Mesenchymal stem cell (in vitro differentiated cells and primary cell): ENCODE results near the gene EGLN3.

Experiments used
- DNase-seq: peaks from one replicate; pipeline ENCODE4 v3.0.0-alpha.2; 2013
- H2AFZ ChIP-seq: one replicate; pipeline ENCODE4 v1.6.1; 2013; ENCODE audit warnings: low read depth, mild to moderate bottlenecking, control low read depth, inconsistent platforms, low read length, moderate library complexity
- H2AK5ac ChIP-seq: 2 replicates; pipeline ENCODE4 v1.6.1; 2013; ENCODE audit warnings: low read length, moderate library complexity, mild to moderate bottlenecking, inconsistent platforms; ENCODE audit not compliant: severe bottlenecking
- H2BK120ac ChIP-seq: one replicate; pipeline ENCODE4 v1.6.1; 2013; ENCODE audit warnings: low read depth, mild to moderate bottlenecking, inconsistent platforms, low read length, moderate library complexity
- H2BK12ac ChIP-seq, 2 experiments: one replicate each; pipeline ENCODE4 v1.6.1; 2013; ENCODE audit warnings: inconsistent platforms in 2 of 2, low read length in 2 of 2, mild to moderate bottlenecking in 2 of 2, moderate library complexity in 2 of 2, control low read depth in 1 of 2
- H2BK15ac ChIP-seq: one replicate; pipeline ENCODE4 v1.6.1; 2013; ENCODE audit warnings: mild to moderate bottlenecking, low read depth, inconsistent platforms; ENCODE audit not compliant: poor library complexity, severe bottlenecking
- H2BK5ac ChIP-seq: 2 replicates; pipeline ENCODE4 v1.6.1; 2013; ENCODE audit warnings: low read depth, mild to moderate bottlenecking, low read length, control low read depth, inconsistent platforms; ENCODE audit not compliant: poor library complexity, severe bottlenecking
- H3K14ac ChIP-seq, 2 experiments: one replicate each; pipeline ENCODE4 v1.6.1; 2013; ENCODE audit warnings: inconsistent platforms in 2 of 2, low read length in 2 of 2, control low read depth in 1 of 2, mild to moderate bottlenecking in 1 of 2, moderate library complexity in 1 of 2
- H3K18ac ChIP-seq, 2 experiments: one replicate each; pipeline ENCODE4 v1.6.1; 2013; ENCODE audit warnings: inconsistent platforms in 2 of 2, low read length in 2 of 2, control low read depth in 1 of 2, low read depth in 1 of 2, mild to moderate bottlenecking in 1 of 2
- H3K23ac ChIP-seq, 2 experiments: one replicate each; pipeline ENCODE4 v1.6.1; 2013; ENCODE audit warnings: inconsistent platforms in 2 of 2, low read length in 2 of 2, mild to moderate bottlenecking in 2 of 2, moderate library complexity in 2 of 2, control low read depth in 1 of 2
- H3K27ac ChIP-seq: 2 replicates; pipeline ENCODE4 v1.5.1; 2013; ENCODE audit warnings: mild to moderate bottlenecking, moderate library complexity, low read length, control low read depth, inconsistent platforms; ENCODE audit not compliant: poor library complexity, severe bottlenecking
- H3K27me3 ChIP-seq, 2 experiments: 2 replicates each; pipeline versions ENCODE4 v1.6.1 to v1.7.0; 2013; ENCODE audit warnings: low read length in 2 of 2, mild to moderate bottlenecking in 2 of 2, moderate library complexity in 2 of 2, control low read depth in 1 of 2, inconsistent platforms in 1 of 2; ENCODE audit not compliant: control insufficient read depth in 1 of 2, insufficient read depth in 1 of 2
- H3K36me3 ChIP-seq, 2 experiments: 2 replicates each; pipeline versions ENCODE4 v1.6.1 to v1.7.0; 2013; ENCODE audit warnings: low read length in 2 of 2, control low read depth in 1 of 2, inconsistent platforms in 1 of 2, low read depth in 1 of 2, mild to moderate bottlenecking in 1 of 2; ENCODE audit not compliant: insufficient read depth in 2 of 2, control insufficient read depth in 1 of 2
- H3K4ac ChIP-seq, 2 experiments: one replicate each; pipeline ENCODE4 v1.6.1; 2013; ENCODE audit warnings: inconsistent platforms in 2 of 2, low read length in 2 of 2, mild to moderate bottlenecking in 2 of 2, moderate library complexity in 2 of 2, control low read depth in 1 of 2, low read depth in 1 of 2
- H3K4me1 ChIP-seq: 2 replicates; pipeline ENCODE4 v1.6.1; 2013; ENCODE audit warnings: low read depth, low read length, control low read depth; ENCODE audit not compliant: control insufficient read depth, insufficient read depth
- H3K4me2 ChIP-seq: 2 replicates; pipeline ENCODE4 v1.6.1; 2013; ENCODE audit warnings: low read length, mild to moderate bottlenecking, inconsistent platforms; ENCODE audit not compliant: poor library complexity, severe bottlenecking
- H3K4me3 ChIP-seq, 2 experiments: 2 replicates each; pipeline versions ENCODE4 v1.5.1 to v1.7.0; 2013; ENCODE audit warnings: low read length in 2 of 2, mild to moderate bottlenecking in 2 of 2, control low read depth in 1 of 2, low read depth in 1 of 2; ENCODE audit not compliant: insufficient read depth in 1 of 2
- H3K79me1 ChIP-seq: replicated peaks from 2 replicates; pipeline ENCODE4 v1.6.1; 2013; ENCODE audit warnings: mild to moderate bottlenecking, control low read depth, low read length, inconsistent platforms; ENCODE audit not compliant: poor library complexity, severe bottlenecking
- H3K9ac ChIP-seq: 2 replicates; pipeline ENCODE4 v1.7.0; 2013; ENCODE audit warnings: mild to moderate bottlenecking, low read length, moderate library complexity
- H3K9me3 ChIP-seq: 2 replicates; pipeline ENCODE4 v1.7.0; 2013; ENCODE audit warnings: mild to moderate bottlenecking, low read length; ENCODE audit not compliant: control insufficient read depth
- H4K8ac ChIP-seq: one replicate; pipeline ENCODE4 v1.6.1; 2013; ENCODE audit warnings: inconsistent platforms, mild to moderate bottlenecking, low read length, moderate library complexity
- H4K91ac ChIP-seq: one replicate; pipeline ENCODE4 v1.6.1; 2013; ENCODE audit warnings: mild to moderate bottlenecking, low read length, inconsistent platforms
- WGBS: methylation state at CpG from one replicate; pipeline ENCODE4 v1.1.7; 2013; ENCODE audit warnings: mixed read lengths; 5-methylcytosine and 5-hydroxymethylcytosine counted together

The EGLN3 gene

GRCh38 chr14:33957993-33958392 lies 7.1 kb upstream of the EGLN3 start:
- Histone ChIP-seq H3K4me2 (no peak overlapping the region), H3K23ac (no peak overlapping the region), H3K36me3 (no peaks in the 10 kb centered on the region), H3K4ac (no peak overlapping the region), H3K14ac (no peak overlapping the region), H3K27ac (no peak overlapping the region), H2BK120ac (no peak overlapping the region), H2BK5ac (no peak overlapping the region), H4K91ac (no peak overlapping the region), H3K18ac (no peak overlapping the region), H2AK5ac (no peak overlapping the region), H4K8ac (no peak overlapping the region), H2AFZ (no peak overlapping the region), H2BK15ac (no peak overlapping the region), H3K9ac (no peak overlapping the region), H2BK12ac (no peak overlapping the region), H3K4me3 (no peak overlapping the region), H3K9me3 (no peaks in the 10 kb centered on the region), H3K79me1 (no peaks in the 10 kb centered on the region), H3K4me1 (no peaks in the 10 kb centered on the region), H3K27me3 (peaks cover 4 to 31% of the 10 kb centered on the region in 2 experiments)
- 79% methylated on average over 1 of the region's 3 CpGs for WGBS
- DNase-seq = no peak

GRCh38 chr14:33957299-33957698 lies 6.4 kb upstream of the EGLN3 start:
- H3K23ac ChIP-seq = no peak overlapping the region
- no peaks in the 10 kb centered on the region for H3K36me3 ChIP-seq
- H3K27ac ChIP-seq = no peak overlapping the region
- H2BK12ac ChIP-seq = no peak overlapping the region
- 85% methylated on average over 4 of the region's 6 CpGs for WGBS
- no peaks in the 10 kb centered on the region for H3K9me3 ChIP-seq
- no peak overlapping the region for H2AK5ac ChIP-seq
- H3K79me1 ChIP-seq = no peaks in the 10 kb centered on the region
- no peak overlapping the region for H3K18ac ChIP-seq
- no peak overlapping the region for H4K8ac ChIP-seq
- H2BK120ac ChIP-seq = no peak overlapping the region
- no peak overlapping the region for H2BK15ac ChIP-seq
- H3K4me2 ChIP-seq = no peak overlapping the region
- H3K4ac ChIP-seq = no peak overlapping the region
- no peak overlapping the region for H3K4me3 ChIP-seq
- no peak overlapping the region for H4K91ac ChIP-seq
- no peak overlapping the region for H3K14ac ChIP-seq
- peaks cover 4 to 38% of the 10 kb centered on the region in 2 experiments for H3K27me3 ChIP-seq
- H3K4me1 ChIP-seq = no peaks in the 10 kb centered on the region
- DNase-seq = no peak
- no peak overlapping the region for H2AFZ ChIP-seq
- no peak overlapping the region for H3K9ac ChIP-seq
- no peak overlapping the region for H2BK5ac ChIP-seq

GRCh38 chr14:33956640-33957039 lies 5.8 kb upstream of the EGLN3 start:
- H3K4me3 ChIP-seq = no peak overlapping the region
- no peak overlapping the region for H3K9ac ChIP-seq
- H2BK12ac ChIP-seq = no peak overlapping the region
- no peaks in the 10 kb centered on the region for H3K9me3 ChIP-seq
- H3K27ac ChIP-seq = no peak overlapping the region
- no peak overlapping the region for H3K23ac ChIP-seq
- no peak for DNase-seq
- H3K18ac ChIP-seq = no peak overlapping the region
- no peak overlapping the region for H2AK5ac ChIP-seq
- no peaks in the 10 kb centered on the region for H3K79me1 ChIP-seq
- no peak overlapping the region for H3K4ac ChIP-seq
- no peak overlapping the region for H2BK5ac ChIP-seq
- no peak overlapping the region for H2BK15ac ChIP-seq
- H3K27me3 ChIP-seq = peaks cover 4 to 41% of the 10 kb centered on the region in 2 experiments
- H3K4me2 ChIP-seq = no peak overlapping the region
- no peak overlapping the region for H2BK120ac ChIP-seq
- no peak overlapping the region for H4K8ac ChIP-seq
- H2AFZ ChIP-seq = no peak overlapping the region
- no peak overlapping the region for H3K14ac ChIP-seq
- H3K4me1 ChIP-seq = no peaks in the 10 kb centered on the region
- WGBS = 100% methylated on average over 1 of the region's 2 CpGs
- no peak overlapping the region for H4K91ac ChIP-seq
- no peaks in the 10 kb centered on the region for H3K36me3 ChIP-seq

GRCh38 chr14:33954016-33954598 lies 3.2 kb upstream of the EGLN3 start:
- Histone ChIP-seq H3K4me1 (peaks cover 8% of the 10 kb centered on the region), H3K27ac (no peak overlapping the region), H4K8ac (no peak overlapping the region), H3K9ac (no peak overlapping the region), H2BK120ac (no peak overlapping the region), H3K4me2 (no peak overlapping the region), H3K4ac (no peak overlapping the region), H2BK15ac (no peak overlapping the region), H4K91ac (no peak overlapping the region), H3K23ac (no peak overlapping the region), H3K18ac (no peak overlapping the region), H3K4me3 (no peak overlapping the region), H3K9me3 (no peaks in the 10 kb centered on the region), H2BK5ac (no peak overlapping the region), H2AFZ (no peak overlapping the region), H3K36me3 (no peaks in the 10 kb centered on the region), H3K27me3 (peaks cover 21 to 55% of the 10 kb centered on the region in 2 experiments), H3K79me1 (no peaks in the 10 kb centered on the region), H2BK12ac (no peak overlapping the region), H2AK5ac (no peak overlapping the region), H3K14ac (no peak overlapping the region)
- DNase-seq = no peak
- WGBS = 83% methylated on average over 3 of the region's 3 CpGs
